GM23338 (cell line): ENCODE results near the gene COX14. TPM values are rescaled to one million over a fixed set of nuclear protein-coding genes. Genes with fewer than 3 reads are reported as not detected.

Experiments
- ATAC-seq: fragments of 200-7000 bp; cut with Tn5 transposase; 3 replicates; pipeline ENCODE4 v1.9.1; 2020
- DNase-seq: peaks from one replicate; pipeline ENCODE4 v3.0.0-alpha.2; 2015; ENCODE audit warnings: low spot score
- H2AFZ ChIP-seq: fragments of 200-600 bp; sonication (generic); 2 replicates; pipeline ENCODE4 v1.8.0; 2016; ENCODE audit warnings: antibody characterized with exemption, mild to moderate bottlenecking, moderate library complexity
- H3F3A ChIP-seq: fragments of 200-600 bp; sonication (generic); replicated peaks from 2 replicates; pipeline ENCODE4 v1.8.0; 2017; ENCODE audit warnings: antibody characterized with exemption, mixed run types, low read depth
- H3K27ac ChIP-seq: fragments of 200-600 bp; sonication (generic); 2 replicates; pipeline ENCODE4 v1.6.1; 2016; ENCODE audit warnings: low read depth
- H3K27me3 ChIP-seq: fragments of 200-600 bp; sonication (generic); 2 replicates; pipeline ENCODE4 v1.8.0; 2016; ENCODE audit warnings: mild to moderate bottlenecking, mixed run types, moderate library complexity; ENCODE audit not compliant: insufficient read depth
- H3K36me3 ChIP-seq: fragments of 200-600 bp; sonication (generic); 2 replicates; pipeline ENCODE4 v1.8.0; 2016; ENCODE audit warnings: mild to moderate bottlenecking; ENCODE audit not compliant: insufficient read depth
- H3K4me1 ChIP-seq: fragments of 200-600 bp; sonication (generic); 2 replicates; pipeline ENCODE4 v1.8.0; 2016; ENCODE audit warnings: mild to moderate bottlenecking, moderate library complexity; ENCODE audit not compliant: insufficient read depth
- H3K4me2 ChIP-seq: fragments of 200-600 bp; sonication (generic); 2 replicates; pipeline ENCODE4 v1.7.1; 2017; ENCODE audit warnings: mixed run types
- H3K4me3 ChIP-seq: fragments of 200-600 bp; sonication (generic); 2 replicates; pipeline ENCODE4 v1.6.1; 2016; ENCODE audit warnings: mixed run types
- H3K79me2 ChIP-seq: fragments of 200-600 bp; sonication (generic); replicated peaks from 2 replicates; pipeline ENCODE4 v1.8.0; 2017; ENCODE audit warnings: mild to moderate bottlenecking; ENCODE audit not compliant: insufficient read depth
- H3K9me2 ChIP-seq: fragments of 200-600 bp; sonication (generic); 2 replicates; pipeline ENCODE4 v1.8.0; 2017; ENCODE audit not compliant: insufficient read depth
- H4K20me1 ChIP-seq: fragments of 200-600 bp; sonication (generic); replicated peaks from 2 replicates; pipeline ENCODE4 v1.8.0; 2017; ENCODE audit warnings: mild to moderate bottlenecking; ENCODE audit not compliant: insufficient read depth
- H3K27ac Mint-ChIP-seq: 2 replicates; pipeline ENCODE4 v1.8.0; 2020; ENCODE audit warnings: inconsistent platforms, mild to moderate bottlenecking, moderate library complexity, mixed read lengths
- H3K27me3 Mint-ChIP-seq: 3 replicates; pipeline ENCODE4 v1.8.0; 2022; ENCODE audit warnings: low read depth, mild to moderate bottlenecking, moderate library complexity, mixed read lengths, inconsistent platforms; ENCODE audit not compliant: insufficient read depth, poor library complexity
- H3K36me3 Mint-ChIP-seq: 3 replicates; pipeline ENCODE4 v1.8.0; 2021; ENCODE audit warnings: low read depth, mild to moderate bottlenecking, inconsistent platforms, moderate library complexity, mixed read lengths
- H3K4me1 Mint-ChIP-seq: 3 replicates; pipeline ENCODE4 v1.8.0; 2020; ENCODE audit warnings: mild to moderate bottlenecking, inconsistent platforms, mixed read lengths
- H3K4me3 Mint-ChIP-seq: 3 replicates; pipeline ENCODE4 v1.8.0; 2021; ENCODE audit warnings: moderate library complexity, mild to moderate bottlenecking, inconsistent platforms, mixed read lengths
- H3K9me3 Mint-ChIP-seq: 3 replicates; pipeline ENCODE4 v1.8.0; 2020; ENCODE audit warnings: moderate library complexity, mild to moderate bottlenecking, inconsistent platforms, mixed read lengths
- CREB1 ChIP-seq: fragments of 250-450 bp; sonication (Bioruptor Pico); IDR thresholded peaks from 2 replicates; pipeline ENCODE4 v1.5.0; 2020; ENCODE audit warnings: low read depth, mild to moderate bottlenecking, moderate library complexity
- EZH2 ChIP-seq: fragments of 200-600 bp; sonication (generic); IDR thresholded peaks from one replicate; pipeline ENCODE4 v1.8.0; 2017; ENCODE audit warnings: antibody characterized with exemption, mild to moderate bottlenecking, low read depth; ENCODE audit not compliant: unreplicated experiment
- EZH2phosphoT487 ChIP-seq: fragments of 200-600 bp; sonication (generic); IDR thresholded peaks from one replicate; pipeline ENCODE4 v1.8.1; 2018; ENCODE audit warnings: antibody characterized with exemption; ENCODE audit not compliant: unreplicated experiment
- JUNB ChIP-seq: IDR thresholded peaks from one replicate; pipeline ENCODE4 v1.6.1; 2016; ENCODE audit warnings: antibody characterized with exemption; ENCODE audit not compliant: unreplicated experiment
- POLR2AphosphoS5 ChIP-seq: IDR thresholded peaks from 2 replicates; pipeline ENCODE4 v1.6.1; 2016; ENCODE audit warnings: antibody characterized with exemption, low read depth
- STAT1 ChIP-seq: IDR thresholded peaks from one replicate; pipeline ENCODE4 v1.6.1; 2016; ENCODE audit warnings: antibody characterized with exemption; ENCODE audit not compliant: unreplicated experiment
- ZNF114 ChIP-seq: fragments of 250-450 bp; sonication (Bioruptor Pico); IDR thresholded peaks from 2 replicates; pipeline ENCODE4 v1.5.0; 2020; ENCODE audit warnings: mild to moderate bottlenecking, moderate library complexity
- ZNF331 ChIP-seq: fragments of 250-450 bp; sonication (Bioruptor Pico); IDR thresholded peaks from 2 replicates; pipeline ENCODE4 v1.5.0; 2020; ENCODE audit warnings: low read depth, mild to moderate bottlenecking, moderate library complexity
- polyA plus RNA-seq: library from polyadenylated mRNA; unstranded; fragments of >200 nt; fragmentation: Nextera tagmentation; extraction: Ambion mirVana; gene quantifications from 2 replicates; pipeline ENCODE4 v1.2.1, GENCODE V29; 2016
- total RNA-seq: library from RNA; depleted of rRNA; stranded (reverse); fragments of >200 nt; shearing (Covaris generic); gene quantifications from 2 replicates; pipeline ENCODE4 v1.2.3, GENCODE V29; 2014
- TF ChIP-seq, protein P1 (sequence below): IDR thresholded peaks from 2 replicates; pipeline ENCODE4 v1.6.1; 2016; ENCODE audit warnings: antibody characterized with exemption
- TF ChIP-seq, protein P2 (sequence below): fragments of 250-450 bp; sonication (Bioruptor Pico); IDR thresholded peaks from 2 replicates; pipeline ENCODE4 v1.5.0; 2020; ENCODE audit warnings: mild to moderate bottlenecking, moderate library complexity

COX14 gene
- total and polyA plus RNA-seq, 2 experiments from 2014 or later: 43.7 to 73.5 TPM

DNA sequence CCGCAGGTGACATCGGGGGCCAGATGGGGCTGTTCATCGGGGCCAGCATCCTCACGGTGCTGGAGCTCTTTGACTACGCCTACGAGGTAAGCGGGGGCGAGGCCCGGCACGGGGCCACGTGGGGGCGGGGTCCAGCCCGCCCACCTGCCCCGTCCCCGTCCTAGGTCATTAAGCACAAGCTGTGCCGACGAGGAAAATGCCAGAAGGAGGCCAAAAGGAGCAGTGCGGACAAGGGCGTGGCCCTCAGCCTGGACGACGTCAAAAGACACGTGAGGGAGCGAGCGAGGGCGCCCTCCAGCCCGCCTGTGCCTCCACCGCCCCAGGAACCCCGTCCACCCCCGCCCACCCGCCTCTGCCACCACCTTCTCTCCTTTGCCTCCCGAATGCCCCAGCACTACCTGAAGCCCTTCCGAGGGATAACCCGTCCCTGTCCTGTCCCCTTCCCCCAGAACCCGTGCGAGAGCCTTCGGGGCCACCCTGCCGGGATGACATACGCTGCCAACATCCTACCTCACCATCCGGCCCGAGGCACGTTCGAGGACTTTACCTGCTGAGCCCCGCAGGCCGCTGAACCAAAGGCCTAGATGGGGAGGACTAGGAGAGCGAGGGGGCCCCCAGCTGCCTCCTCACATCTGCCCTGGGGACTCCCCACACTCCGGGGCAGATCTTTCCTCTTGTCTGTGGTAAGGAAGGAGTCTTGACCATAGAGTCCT is 30.8 kb upstream of the COX14 start:
- no peaks in the 10 kb centered on the region for H3K36me3 ChIP-seq
- H3F3A ChIP-seq: 0 out of 2 replicates have a peak, but pooled peaks cover 8% of the 10 kb centered on the region
- H4K20me1 ChIP-seq: peaks cover 4% of the 10 kb centered on the region; the same call in 1 of the 2 replicates
- TF ChIP-seq CREB1 (CRISPR knock-in tag) (0 out of 2 replicates have a peak, but pooled peaks have one; percentile 44), STAT1 (no peak), POLR2AphosphoS5 (no peak), ZNF114 (CRISPR knock-in tag) (no peak), EZH2phosphoT487 (no peak), ZNF331 (CRISPR knock-in tag) (no peak), EZH2 (no peak)
- TF ChIP-seq, protein P1, sequence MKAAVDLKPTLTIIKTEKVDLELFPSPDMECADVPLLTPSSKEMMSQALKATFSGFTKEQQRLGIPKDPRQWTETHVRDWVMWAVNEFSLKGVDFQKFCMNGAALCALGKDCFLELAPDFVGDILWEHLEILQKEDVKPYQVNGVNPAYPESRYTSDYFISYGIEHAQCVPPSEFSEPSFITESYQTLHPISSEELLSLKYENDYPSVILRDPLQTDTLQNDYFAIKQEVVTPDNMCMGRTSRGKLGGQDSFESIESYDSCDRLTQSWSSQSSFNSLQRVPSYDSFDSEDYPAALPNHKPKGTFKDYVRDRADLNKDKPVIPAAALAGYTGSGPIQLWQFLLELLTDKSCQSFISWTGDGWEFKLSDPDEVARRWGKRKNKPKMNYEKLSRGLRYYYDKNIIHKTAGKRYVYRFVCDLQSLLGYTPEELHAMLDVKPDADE: no peak
- Mint-ChIP-seq H3K9me3 (no peaks in the 10 kb centered on the region; the same call in 2 of the 3 replicates), H3K27ac (no peak overlapping the region), H3K4me1 (peaks cover 23% of the 10 kb centered on the region), H3K27me3 (peaks cover 10% of the 10 kb centered on the region), H3K36me3 (peaks cover 8% of the 10 kb centered on the region; the same call in 2 of the 3 replicates), H3K4me3 (no peak overlapping the region; the same call in 2 of the 3 replicates)
- no peaks in the 10 kb centered on the region for H3K9me2 ChIP-seq
- no peak overlapping the region for H3K27ac ChIP-seq
- H3K27me3 ChIP-seq: peaks cover 28% of the 10 kb centered on the region
- H3K4me1 ChIP-seq: peaks cover 5% of the 10 kb centered on the region
- H2AFZ ChIP-seq: peak overlapping the region; percentile 84; the same call in 1 of the 2 replicates
- H3K4me2 ChIP-seq: peak overlapping the region; percentile 74
- ATAC-seq (peak; percentile 7), DNase-seq (peak; percentile 75)
- H3K4me3 ChIP-seq: peak overlapping the region; percentile 51
- peaks cover 14% of the 10 kb centered on the region for H3K79me2 ChIP-seq

DNA sequence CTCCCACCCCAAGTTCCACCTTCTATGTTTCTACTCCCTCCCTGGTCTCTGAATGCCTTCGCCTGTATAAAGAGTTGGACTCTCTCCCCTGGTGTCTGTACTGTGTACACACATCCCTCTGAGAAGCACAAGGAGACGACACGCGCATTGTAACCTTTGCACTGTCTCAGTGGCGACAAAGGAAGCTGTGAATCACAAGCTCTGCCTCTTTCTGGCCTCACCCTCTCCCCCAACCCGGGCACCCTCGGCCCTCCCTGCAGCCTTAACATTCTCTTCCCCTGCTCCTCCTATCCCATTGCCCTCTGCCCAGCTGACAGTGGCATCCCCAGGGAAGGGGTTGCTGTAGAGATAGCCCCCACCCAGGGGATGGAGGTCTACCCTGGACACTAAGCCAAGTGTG is 29.4 kb upstream of the COX14 start:
- H3K27ac ChIP-seq: no peak overlapping the region
- Mint-ChIP-seq H3K4me3 (no peak overlapping the region), H3K9me3 (no peaks in the 10 kb centered on the region; the same call in 2 of the 3 replicates), H3K27me3 (peaks cover 7% of the 10 kb centered on the region), H3K4me1 (peaks cover 30% of the 10 kb centered on the region), H3K36me3 (peaks cover 21% of the 10 kb centered on the region), H3K27ac (no peak overlapping the region; the same call in 1 of the 2 replicates)
- DNase-seq: no peak
- H3K36me3 ChIP-seq: peaks cover 6% of the 10 kb centered on the region; the same call in 1 of the 2 replicates
- H2AFZ ChIP-seq: no peak overlapping the region
- H3K79me2 ChIP-seq: peaks cover 22% of the 10 kb centered on the region
- H3K4me1 ChIP-seq: peaks cover 5% of the 10 kb centered on the region
- TF ChIP-seq STAT1 (no peak), JUNB (no peak), EZH2phosphoT487 (no peak), POLR2AphosphoS5 (no peak), ZNF114 (CRISPR knock-in tag) (no peak), EZH2 (no peak)
- TF ChIP-seq, protein P1: no peak
- TF ChIP-seq, protein P2, sequence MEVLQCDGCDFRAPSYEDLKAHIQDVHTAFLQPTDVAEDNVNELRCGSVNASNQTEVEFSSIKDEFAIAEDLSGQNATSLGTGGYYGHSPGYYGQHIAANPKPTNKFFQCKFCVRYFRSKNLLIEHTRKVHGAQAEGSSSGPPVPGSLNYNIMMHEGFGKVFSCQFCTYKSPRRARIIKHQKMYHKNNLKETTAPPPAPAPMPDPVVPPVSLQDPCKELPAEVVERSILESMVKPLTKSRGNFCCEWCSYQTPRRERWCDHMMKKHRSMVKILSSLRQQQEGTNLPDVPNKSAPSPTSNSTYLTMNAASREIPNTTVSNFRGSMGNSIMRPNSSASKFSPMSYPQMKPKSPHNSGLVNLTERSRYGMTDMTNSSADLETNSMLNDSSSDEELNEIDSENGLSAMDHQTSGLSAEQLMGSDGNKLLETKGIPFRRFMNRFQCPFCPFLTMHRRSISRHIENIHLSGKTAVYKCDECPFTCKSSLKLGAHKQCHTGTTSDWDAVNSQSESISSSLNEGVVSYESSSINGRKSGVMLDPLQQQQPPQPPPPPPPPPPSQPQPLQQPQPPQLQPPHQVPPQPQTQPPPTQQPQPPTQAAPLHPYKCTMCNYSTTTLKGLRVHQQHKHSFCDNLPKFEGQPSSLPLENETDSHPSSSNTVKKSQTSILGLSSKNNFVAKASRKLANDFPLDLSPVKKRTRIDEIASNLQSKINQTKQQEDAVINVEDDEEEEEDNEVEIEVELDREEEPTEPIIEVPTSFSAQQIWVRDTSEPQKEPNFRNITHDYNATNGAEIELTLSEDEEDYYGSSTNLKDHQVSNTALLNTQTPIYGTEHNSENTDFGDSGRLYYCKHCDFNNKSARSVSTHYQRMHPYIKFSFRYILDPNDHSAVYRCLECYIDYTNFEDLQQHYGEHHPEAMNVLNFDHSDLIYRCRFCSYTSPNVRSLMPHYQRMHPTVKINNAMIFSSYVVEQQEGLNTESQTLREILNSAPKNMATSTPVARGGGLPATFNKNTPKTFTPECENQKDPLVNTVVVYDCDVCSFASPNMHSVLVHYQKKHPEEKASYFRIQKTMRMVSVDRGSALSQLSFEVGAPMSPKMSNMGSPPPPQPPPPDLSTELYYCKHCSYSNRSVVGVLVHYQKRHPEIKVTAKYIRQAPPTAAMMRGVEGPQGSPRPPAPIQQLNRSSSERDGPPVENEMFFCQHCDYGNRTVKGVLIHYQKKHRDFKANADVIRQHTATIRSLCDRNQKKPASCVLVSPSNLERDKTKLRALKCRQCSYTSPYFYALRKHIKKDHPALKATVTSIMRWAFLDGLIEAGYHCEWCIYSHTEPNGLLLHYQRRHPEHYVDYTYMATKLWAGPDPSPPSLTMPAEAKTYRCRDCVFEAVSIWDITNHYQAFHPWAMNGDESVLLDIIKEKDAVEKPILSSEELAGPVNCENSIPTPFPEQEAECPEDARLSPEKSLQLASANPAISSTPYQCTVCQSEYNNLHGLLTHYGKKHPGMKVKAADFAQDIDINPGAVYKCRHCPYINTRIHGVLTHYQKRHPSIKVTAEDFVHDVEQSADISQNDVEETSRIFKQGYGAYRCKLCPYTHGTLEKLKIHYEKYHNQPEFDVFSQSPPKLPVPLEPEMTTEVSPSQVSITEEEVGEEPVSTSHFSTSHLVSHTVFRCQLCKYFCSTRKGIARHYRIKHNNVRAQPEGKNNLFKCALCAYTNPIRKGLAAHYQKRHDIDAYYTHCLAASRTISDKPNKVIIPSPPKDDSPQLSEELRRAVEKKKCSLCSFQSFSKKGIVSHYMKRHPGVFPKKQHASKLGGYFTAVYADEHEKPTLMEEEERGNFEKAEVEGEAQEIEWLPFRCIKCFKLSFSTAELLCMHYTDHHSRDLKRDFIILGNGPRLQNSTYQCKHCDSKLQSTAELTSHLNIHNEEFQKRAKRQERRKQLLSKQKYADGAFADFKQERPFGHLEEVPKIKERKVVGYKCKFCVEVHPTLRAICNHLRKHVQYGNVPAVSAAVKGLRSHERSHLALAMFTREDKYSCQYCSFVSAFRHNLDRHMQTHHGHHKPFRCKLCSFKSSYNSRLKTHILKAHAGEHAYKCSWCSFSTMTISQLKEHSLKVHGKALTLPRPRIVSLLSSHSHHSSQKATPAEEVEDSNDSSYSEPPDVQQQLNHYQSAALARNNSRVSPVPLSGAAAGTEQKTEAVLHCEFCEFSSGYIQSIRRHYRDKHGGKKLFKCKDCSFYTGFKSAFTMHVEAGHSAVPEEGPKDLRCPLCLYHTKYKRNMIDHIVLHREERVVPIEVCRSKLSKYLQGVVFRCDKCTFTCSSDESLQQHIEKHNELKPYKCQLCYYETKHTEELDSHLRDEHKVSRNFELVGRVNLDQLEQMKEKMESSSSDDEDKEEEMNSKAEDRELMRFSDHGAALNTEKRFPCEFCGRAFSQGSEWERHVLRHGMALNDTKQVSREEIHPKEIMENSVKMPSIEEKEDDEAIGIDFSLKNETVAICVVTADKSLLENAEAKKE (CRISPR knock-in tag): no peak
- no peak for ATAC-seq
- H3K4me2 ChIP-seq: no peak overlapping the region
- H4K20me1 ChIP-seq: peaks cover 4% of the 10 kb centered on the region
- peaks cover 28% of the 10 kb centered on the region for H3K27me3 ChIP-seq
- no peak overlapping the region for H3K4me3 ChIP-seq
- H3K9me2 ChIP-seq: no peaks in the 10 kb centered on the region
- peaks cover 19% of the 10 kb centered on the region for H3F3A ChIP-seq
